ENCODE data around the gene TBX19. TPM values are rescaled to one million over a fixed set of nuclear protein-coding genes. Genes with fewer than 3 reads are reported as not detected.

The TBX19 gene
- total and polyA plus RNA-seq, 10 of the 15 experiments (the other 5 are each of a cell fraction or from before 2014, with no cell fraction given), result 0.13 to 6.9 (median 1.2) TPM

GRCh38 chr1:168312718-168313604 lies 32.3 kb downstream of the TBX19 start (continued):
- TF ChIP-seq, protein P1, sequence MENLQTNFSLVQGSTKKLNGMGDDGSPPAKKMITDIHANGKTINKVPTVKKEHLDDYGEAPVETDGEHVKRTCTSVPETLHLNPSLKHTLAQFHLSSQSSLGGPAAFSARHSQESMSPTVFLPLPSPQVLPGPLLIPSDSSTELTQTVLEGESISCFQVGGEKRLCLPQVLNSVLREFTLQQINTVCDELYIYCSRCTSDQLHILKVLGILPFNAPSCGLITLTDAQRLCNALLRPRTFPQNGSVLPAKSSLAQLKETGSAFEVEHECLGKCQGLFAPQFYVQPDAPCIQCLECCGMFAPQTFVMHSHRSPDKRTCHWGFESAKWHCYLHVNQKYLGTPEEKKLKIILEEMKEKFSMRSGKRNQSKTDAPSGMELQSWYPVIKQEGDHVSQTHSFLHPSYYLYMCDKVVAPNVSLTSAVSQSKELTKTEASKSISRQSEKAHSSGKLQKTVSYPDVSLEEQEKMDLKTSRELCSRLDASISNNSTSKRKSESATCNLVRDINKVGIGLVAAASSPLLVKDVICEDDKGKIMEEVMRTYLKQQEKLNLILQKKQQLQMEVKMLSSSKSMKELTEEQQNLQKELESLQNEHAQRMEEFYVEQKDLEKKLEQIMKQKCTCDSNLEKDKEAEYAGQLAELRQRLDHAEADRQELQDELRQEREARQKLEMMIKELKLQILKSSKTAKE (IDR thresholded peaks at IDR 0.05; ENCODE audit: low read depth, poor library complexity, severe bottlenecking), result no peak
- TF ChIP-seq TARDBP (IDR thresholded peaks at IDR 0.05; ENCODE audit: borderline replicate concordance), result no peak
- TF ChIP-seq ZNF384 (IDR thresholded peaks at IDR 0.05; ENCODE audit: borderline replicate concordance, low read depth, low read length), result no peak
- no peak for TF ChIP-seq CREM (IDR thresholded peaks at IDR 0.05; ENCODE audit: low read depth)
- peak; percentile 47 for TF ChIP-seq IKZF1 (conservative IDR thresholded peaks at IDR 0.05)
- no peak for TF ChIP-seq HCFC1 (IDR thresholded peaks at IDR 0.05; ENCODE audit: low read length)
- TF ChIP-seq, protein P2, sequence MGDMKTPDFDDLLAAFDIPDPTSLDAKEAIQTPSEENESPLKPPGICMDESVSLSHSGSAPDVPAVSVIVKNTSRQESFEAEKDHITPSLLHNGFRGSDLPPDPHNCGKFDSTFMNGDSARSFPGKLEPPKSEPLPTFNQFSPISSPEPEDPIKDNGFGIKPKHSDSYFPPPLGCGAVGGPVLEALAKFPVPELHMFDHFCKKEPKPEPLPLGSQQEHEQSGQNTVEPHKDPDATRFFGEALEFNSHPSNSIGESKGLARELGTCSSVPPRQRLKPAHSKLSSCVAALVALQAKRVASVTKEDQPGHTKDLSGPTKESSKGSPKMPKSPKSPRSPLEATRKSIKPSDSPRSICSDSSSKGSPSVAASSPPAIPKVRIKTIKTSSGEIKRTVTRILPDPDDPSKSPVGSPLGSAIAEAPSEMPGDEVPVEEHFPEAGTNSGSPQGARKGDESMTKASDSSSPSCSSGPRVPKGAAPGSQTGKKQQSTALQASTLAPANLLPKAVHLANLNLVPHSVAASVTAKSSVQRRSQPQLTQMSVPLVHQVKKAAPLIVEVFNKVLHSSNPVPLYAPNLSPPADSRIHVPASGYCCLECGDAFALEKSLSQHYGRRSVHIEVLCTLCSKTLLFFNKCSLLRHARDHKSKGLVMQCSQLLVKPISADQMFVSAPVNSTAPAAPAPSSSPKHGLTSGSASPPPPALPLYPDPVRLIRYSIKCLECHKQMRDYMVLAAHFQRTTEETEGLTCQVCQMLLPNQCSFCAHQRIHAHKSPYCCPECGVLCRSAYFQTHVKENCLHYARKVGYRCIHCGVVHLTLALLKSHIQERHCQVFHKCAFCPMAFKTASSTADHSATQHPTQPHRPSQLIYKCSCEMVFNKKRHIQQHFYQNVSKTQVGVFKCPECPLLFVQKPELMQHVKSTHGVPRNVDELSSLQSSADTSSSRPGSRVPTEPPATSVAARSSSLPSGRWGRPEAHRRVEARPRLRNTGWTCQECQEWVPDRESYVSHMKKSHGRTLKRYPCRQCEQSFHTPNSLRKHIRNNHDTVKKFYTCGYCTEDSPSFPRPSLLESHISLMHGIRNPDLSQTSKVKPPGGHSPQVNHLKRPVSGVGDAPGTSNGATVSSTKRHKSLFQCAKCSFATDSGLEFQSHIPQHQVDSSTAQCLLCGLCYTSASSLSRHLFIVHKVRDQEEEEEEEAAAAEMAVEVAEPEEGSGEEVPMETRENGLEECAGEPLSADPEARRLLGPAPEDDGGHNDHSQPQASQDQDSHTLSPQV (IDR thresholded peaks at IDR 0.05), result no peak
- TF ChIP-seq STAT1 (conservative IDR thresholded peaks at IDR 0.05), result no peak
- TF ChIP-seq NFXL1 (IDR thresholded peaks at IDR 0.05; ENCODE audit: borderline replicate concordance), result no peak
- TF ChIP-seq ZNF217 (IDR thresholded peaks at IDR 0.05), result no peak
- TF ChIP-seq SPI1 (IDR thresholded peaks at IDR 0.05; ENCODE audit: borderline replicate concordance, insufficient read depth, low read depth, low read length), result peak; percentile 73
- no peak for TF ChIP-seq NR2C1 (IDR thresholded peaks at IDR 0.05)
- TF ChIP-seq ZNF687 (IDR thresholded peaks at IDR 0.05), result no peak
- no peak for TF ChIP-seq SIN3A (IDR thresholded peaks at IDR 0.05; ENCODE audit: low read depth, low read length)
- 0 out of 2 replicates have a peak, but pooled peaks have one; percentile 32 for TF ChIP-seq YY1 (IDR thresholded peaks at IDR 0.05; ENCODE audit: low read depth, low read length)
- TF ChIP-seq FOXK2 (IDR thresholded peaks at IDR 0.05), result no peak
